ENCODE data around the gene CNOT3.

GRCh38 chr19:54148158-54148557, 10.6 kb downstream of the CNOT3 start:
- TF ChIP-seq CTCF (IDR thresholded peaks at IDR 0.05) (no peak), POLR2A (IDR thresholded peaks at IDR 0.05) (no peak)
